Neural cell (in vitro differentiated cells): ENCODE data around the gene GSE1.

Experiments
- EP300 ChIP-seq: fragments of 450-650 bp; conservative IDR thresholded peaks from 2 replicates; pipeline ENCODE4 v1.6.1; 2014; ENCODE audit warnings: antibody characterized with exemption, mild to moderate bottlenecking, moderate library complexity; ENCODE audit not compliant: poor library complexity, severe bottlenecking
- EZH2 ChIP-seq: fragments of 200-600, 300-800 bp; shearing (Covaris generic), sonication (generic); IDR thresholded peaks from 2 replicates; pipeline ENCODE4 v1.6.1; 2014; ENCODE audit warnings: antibody characterized with exemption, low read length, borderline replicate concordance, mild to moderate bottlenecking; ENCODE audit not compliant: insufficient read depth, poor library complexity, severe bottlenecking
- POLR2AphosphoS5 ChIP-seq: IDR thresholded peaks from 2 replicates; pipeline ENCODE4 v1.6.1; 2012
- TF ChIP-seq, protein P1 (sequence below): fragments of 450-650 bp; IDR thresholded peaks from 2 replicates; pipeline ENCODE4 v1.5.1; 2014; ENCODE audit warnings: antibody characterized with exemption, mild to moderate bottlenecking, moderate library complexity; ENCODE audit not compliant: poor library complexity, severe bottlenecking
- TF ChIP-seq, protein P2 (sequence below): IDR thresholded peaks from 2 replicates; pipeline ENCODE4 v1.6.1; 2012; ENCODE audit warnings: borderline replicate concordance

- TF ChIP-seq, protein P1, sequence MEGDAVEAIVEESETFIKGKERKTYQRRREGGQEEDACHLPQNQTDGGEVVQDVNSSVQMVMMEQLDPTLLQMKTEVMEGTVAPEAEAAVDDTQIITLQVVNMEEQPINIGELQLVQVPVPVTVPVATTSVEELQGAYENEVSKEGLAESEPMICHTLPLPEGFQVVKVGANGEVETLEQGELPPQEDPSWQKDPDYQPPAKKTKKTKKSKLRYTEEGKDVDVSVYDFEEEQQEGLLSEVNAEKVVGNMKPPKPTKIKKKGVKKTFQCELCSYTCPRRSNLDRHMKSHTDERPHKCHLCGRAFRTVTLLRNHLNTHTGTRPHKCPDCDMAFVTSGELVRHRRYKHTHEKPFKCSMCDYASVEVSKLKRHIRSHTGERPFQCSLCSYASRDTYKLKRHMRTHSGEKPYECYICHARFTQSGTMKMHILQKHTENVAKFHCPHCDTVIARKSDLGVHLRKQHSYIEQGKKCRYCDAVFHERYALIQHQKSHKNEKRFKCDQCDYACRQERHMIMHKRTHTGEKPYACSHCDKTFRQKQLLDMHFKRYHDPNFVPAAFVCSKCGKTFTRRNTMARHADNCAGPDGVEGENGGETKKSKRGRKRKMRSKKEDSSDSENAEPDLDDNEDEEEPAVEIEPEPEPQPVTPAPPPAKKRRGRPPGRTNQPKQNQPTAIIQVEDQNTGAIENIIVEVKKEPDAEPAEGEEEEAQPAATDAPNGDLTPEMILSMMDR = no peak
- TF ChIP-seq EP300 (no peak), POLR2AphosphoS5 (no peak), EZH2 (no peak)
- TF ChIP-seq, protein P2, sequence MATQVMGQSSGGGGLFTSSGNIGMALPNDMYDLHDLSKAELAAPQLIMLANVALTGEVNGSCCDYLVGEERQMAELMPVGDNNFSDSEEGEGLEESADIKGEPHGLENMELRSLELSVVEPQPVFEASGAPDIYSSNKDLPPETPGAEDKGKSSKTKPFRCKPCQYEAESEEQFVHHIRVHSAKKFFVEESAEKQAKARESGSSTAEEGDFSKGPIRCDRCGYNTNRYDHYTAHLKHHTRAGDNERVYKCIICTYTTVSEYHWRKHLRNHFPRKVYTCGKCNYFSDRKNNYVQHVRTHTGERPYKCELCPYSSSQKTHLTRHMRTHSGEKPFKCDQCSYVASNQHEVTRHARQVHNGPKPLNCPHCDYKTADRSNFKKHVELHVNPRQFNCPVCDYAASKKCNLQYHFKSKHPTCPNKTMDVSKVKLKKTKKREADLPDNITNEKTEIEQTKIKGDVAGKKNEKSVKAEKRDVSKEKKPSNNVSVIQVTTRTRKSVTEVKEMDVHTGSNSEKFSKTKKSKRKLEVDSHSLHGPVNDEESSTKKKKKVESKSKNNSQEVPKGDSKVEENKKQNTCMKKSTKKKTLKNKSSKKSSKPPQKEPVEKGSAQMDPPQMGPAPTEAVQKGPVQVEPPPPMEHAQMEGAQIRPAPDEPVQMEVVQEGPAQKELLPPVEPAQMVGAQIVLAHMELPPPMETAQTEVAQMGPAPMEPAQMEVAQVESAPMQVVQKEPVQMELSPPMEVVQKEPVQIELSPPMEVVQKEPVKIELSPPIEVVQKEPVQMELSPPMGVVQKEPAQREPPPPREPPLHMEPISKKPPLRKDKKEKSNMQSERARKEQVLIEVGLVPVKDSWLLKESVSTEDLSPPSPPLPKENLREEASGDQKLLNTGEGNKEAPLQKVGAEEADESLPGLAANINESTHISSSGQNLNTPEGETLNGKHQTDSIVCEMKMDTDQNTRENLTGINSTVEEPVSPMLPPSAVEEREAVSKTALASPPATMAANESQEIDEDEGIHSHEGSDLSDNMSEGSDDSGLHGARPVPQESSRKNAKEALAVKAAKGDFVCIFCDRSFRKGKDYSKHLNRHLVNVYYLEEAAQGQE = no peak
Measured at GRCh38 chr16:85637061-85637807, 24.1 kb downstream of the GSE1 start.
